AG09309 (cell line): ENCODE measurements around the gene FMNL2.

Experiments
- DNase-seq: peaks from one replicate; pipeline ENCODE4 v3.0.0-alpha.2; 2010; ENCODE audit warnings: low read depth
- H3K4me3 ChIP-seq: 2 replicates; pipeline ENCODE4 v1.5.1; 2011; ENCODE audit warnings: mild to moderate bottlenecking, low read depth, low read length, moderate library complexity; ENCODE audit not compliant: control insufficient read depth
- TF ChIP-seq, protein P1 (sequence below): IDR thresholded peaks from 2 replicates; pipeline ENCODE4 v1.5.1; 2011; ENCODE audit warnings: mild to moderate bottlenecking, low read depth, low read length, inconsistent platforms; ENCODE audit not compliant: insufficient read depth, control insufficient read depth; ENCODE audit errors: missing control alignments

The FMNL2 gene

DNA sequence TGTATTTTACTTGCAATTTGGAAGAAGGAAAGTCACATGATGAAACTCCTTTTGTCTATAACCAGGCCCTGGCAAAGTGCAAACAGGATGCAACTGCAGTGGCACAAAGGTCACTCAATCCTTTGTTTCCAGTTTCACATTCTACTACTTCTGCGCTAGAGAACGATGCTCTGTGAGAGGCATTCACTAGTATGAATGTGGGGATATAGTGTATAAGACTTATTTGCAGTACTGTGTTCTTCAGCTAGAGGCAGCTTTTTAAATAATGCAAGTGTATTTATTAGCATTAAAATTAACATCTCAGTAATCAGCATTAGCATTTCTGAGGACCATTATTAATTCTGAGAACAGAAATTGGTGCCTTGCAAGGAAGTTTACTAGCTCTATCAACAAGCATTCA is 313.4 kb downstream of the FMNL2 start:
- TF ChIP-seq, protein P1, sequence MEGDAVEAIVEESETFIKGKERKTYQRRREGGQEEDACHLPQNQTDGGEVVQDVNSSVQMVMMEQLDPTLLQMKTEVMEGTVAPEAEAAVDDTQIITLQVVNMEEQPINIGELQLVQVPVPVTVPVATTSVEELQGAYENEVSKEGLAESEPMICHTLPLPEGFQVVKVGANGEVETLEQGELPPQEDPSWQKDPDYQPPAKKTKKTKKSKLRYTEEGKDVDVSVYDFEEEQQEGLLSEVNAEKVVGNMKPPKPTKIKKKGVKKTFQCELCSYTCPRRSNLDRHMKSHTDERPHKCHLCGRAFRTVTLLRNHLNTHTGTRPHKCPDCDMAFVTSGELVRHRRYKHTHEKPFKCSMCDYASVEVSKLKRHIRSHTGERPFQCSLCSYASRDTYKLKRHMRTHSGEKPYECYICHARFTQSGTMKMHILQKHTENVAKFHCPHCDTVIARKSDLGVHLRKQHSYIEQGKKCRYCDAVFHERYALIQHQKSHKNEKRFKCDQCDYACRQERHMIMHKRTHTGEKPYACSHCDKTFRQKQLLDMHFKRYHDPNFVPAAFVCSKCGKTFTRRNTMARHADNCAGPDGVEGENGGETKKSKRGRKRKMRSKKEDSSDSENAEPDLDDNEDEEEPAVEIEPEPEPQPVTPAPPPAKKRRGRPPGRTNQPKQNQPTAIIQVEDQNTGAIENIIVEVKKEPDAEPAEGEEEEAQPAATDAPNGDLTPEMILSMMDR, result no peak
- no peak for DNase-seq
- H3K4me3 ChIP-seq, result no peak overlapping the region

- TF ChIP-seq, protein P1, result no peak
- DNase-seq, result no peak
- no peak overlapping the region for H3K4me3 ChIP-seq
These were observed 315.0 kb downstream of the FMNL2 start for GRCh38 chr2:152649997-152650396.

DNA sequence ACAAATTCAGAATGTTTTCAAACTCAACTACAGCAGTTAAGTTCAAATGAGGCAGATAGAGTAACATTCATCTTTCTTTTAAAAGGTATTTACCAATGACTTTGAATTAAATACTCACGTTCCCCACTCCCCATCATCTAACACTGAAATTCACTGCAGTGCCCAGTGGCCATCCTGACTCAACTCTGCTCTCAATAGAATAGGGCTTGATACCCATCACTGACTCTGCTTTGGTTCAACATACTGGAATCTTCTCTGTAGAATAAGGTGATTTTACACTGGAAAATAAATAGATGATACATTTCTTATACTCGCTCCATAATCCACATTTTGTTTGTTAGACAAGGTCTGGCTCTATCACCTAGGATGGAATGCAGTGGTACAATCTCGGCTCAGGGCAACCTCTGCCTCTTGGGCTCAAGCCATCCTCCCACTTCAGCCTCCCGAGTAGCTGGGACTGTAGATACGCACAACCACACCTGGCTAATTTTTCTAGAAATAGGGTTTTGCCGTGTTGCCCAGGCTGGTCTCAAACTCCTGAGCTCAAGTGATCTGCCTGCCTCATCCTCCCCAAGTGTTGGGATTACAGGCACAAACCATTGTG is 315.9 kb downstream of the FMNL2 start:
- TF ChIP-seq, protein P1, result no peak
- no peak for DNase-seq
- no peak overlapping the region for H3K4me3 ChIP-seq

GRCh38 chr2:152651834-152652233 is 316.9 kb downstream of the FMNL2 start:
- H3K4me3 ChIP-seq, result no peak overlapping the region
- TF ChIP-seq, protein P1, result no peak
- DNase-seq, result no peak

DNA sequence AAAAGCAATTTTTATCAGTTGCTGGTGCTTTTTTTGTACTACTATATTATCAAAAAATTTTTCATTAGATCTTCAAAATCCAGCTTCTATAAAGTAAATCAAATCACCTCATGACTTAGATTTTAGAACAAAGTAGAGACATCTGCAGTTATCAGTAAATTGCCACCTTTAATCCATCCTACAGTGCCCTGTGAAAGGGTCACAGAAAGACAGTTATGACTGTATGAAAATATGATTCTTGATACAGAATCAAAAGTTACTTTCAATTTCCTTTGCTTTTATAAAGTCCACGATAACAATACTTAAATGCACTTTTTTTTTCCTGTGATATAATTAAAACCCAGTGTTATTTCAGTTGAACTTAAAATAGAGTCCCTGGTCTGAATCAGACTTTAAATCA is 320.9 kb downstream of the FMNL2 start:
- TF ChIP-seq, protein P1, result no peak
- no peak overlapping the region for H3K4me3 ChIP-seq

GRCh38 chr2:152657043-152657442 is 322.1 kb downstream of the FMNL2 start:
- DNase-seq, result no peak
- TF ChIP-seq, protein P1, result no peak
- H3K4me3 ChIP-seq, result no peak overlapping the region

More for the DNA sequence above, 320.9 kb downstream of the FMNL2 start:
- DNase-seq, result no peak
